Myocyte (in vitro differentiated cells): ENCODE results near the gene TRIM74. TPM values are rescaled to one million over a fixed set of nuclear protein-coding genes. Genes with fewer than 3 reads are reported as not detected.
"Not testable (repeated sequence)": the region's sequence is repeated elsewhere in the genome, so short reads cannot be mapped to it uniquely, and the experiment has no call there.

Experiments used
- DNase-seq: peaks from one replicate; pipeline ENCODE4 v3.0.0-alpha.2; 2012; ENCODE audit warnings: low read depth
- total RNA-seq: library from RNA; depleted of rRNA; stranded (reverse); fragments of >200 nt; gene quantifications from 2 replicates; pipeline ENCODE4 v1.2.3, GENCODE V29; 2014

Gene TRIM74
- total RNA-seq, 1 donor from 2014 or later = not detected

DNA sequence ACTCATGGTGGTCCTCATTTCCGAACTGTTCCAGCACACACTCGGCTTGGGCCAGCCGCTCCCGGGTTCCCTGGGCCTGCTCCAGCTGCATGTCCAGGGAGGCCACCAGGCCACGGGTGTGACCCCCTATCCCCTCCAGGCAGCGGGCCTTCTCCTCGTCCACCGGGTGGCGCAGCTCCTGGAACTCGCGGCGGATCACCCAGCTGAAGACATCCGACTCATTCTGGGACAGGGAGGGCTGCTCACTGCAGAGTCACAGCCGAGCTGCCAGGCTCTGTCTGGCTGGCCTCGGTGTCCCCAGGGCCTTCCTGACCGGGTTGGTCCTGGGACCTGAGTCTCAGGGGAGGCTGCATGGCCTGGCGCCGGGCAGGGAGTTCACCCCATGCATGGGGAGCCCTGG, 9.2 kb downstream of the TRIM74 start:
- not testable (repeated sequence) for DNase-seq

DNA sequence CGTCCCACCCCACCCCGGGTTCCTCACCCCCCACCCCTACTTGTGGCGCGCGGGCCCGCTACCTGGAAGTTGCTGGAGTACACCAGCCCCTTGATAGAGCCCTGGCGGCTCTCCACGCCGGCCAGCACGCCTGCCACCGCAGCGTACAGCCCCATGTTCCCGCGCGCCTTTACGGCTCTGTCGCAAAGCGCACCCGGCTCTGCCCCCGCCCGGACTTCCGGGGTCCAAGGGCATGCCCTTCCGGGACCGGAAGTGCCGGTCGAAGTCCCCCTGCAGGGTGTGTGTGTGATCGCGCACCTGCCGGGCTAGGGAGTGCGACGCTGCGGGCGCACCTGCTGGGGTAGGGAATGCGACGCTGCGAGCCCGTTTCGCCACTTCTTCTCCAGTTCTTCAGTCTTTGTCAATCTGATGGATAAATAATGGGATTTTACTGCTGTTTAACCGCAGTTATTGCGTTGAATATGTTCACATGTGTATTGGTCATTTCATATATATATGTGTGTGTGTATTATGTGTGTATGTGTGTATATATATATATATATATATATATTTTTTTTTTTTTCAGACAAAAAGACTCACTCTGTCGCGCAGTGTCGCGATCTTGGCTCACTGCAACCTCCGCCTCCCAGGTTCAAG, 14.6 kb downstream of the TRIM74 start:
- not testable (repeated sequence) for DNase-seq

DNA sequence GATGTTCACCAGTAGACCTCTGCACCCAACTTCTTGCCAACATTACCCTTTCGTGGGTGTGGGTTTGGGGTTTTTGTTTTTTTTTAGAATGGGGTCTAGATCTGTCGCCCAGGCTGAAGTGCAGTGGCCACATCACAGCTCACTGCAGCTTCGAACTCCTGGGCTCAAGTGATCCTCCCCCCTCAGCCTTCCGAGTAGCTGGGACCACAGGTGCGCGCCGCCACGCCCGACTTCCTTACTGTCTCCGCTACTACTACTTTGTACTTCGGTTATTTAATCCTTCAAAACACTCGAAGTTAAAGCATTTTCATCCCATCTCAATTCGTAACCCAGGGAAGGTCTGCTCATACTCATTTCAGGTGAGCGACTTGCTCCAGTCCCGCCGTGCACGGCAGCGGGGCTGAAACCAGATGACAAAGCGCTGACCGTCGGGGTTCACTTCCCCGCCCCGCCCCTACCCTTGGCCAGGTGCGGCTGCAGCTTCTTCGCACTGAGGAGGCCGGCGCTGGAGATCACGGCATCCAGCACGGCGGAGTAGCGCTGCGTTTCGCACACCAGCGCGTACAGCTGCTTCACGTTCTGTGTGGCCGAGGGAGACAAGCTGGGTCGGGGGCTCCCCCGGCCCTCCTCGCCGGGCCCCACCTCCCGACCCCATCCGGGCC, 15.2 kb downstream of the TRIM74 start:
- DNase-seq = not testable (repeated sequence)

DNA sequence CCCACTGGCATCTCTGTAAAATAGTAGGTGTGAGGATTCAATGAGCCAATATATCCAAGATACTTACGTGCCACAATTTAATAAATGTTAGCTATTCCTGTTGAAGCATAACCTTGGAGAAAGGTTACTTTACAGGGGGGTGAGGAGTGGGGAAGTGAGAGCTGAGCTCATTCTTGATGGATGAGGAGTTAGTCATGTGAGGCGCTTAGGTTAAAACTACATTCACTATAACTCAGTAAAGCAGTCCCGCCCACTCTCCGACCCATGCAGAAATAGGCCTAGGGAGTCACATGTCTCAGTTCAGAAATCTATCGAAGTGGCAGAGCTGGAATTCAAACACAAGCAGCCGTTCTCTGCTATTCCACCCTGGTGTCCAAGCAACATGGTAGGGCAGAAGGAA, 18.8 kb downstream of the TRIM74 start:
- not testable (repeated sequence) for DNase-seq

DNA sequence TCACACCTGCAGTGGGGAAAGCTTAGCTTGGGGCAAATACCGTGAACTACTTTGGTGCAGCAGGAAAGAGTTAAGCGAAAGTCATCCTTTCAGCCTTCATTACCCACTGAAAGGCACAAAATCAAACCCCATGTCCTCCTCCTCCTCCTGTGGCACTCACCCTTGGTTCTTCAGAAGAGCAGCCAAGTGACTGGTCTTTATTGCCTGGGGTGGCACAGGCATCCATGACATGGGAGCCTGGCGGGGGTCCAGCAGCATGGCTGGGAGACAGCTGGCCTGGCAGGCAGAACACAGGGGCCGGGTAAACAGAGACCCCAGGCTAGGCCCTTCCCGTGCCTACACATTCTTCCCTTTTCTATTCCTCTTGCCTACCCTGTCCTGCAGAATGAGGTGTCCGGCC, 19.6 kb downstream of the TRIM74 start:
- DNase-seq = peak; percentile 70

DNA sequence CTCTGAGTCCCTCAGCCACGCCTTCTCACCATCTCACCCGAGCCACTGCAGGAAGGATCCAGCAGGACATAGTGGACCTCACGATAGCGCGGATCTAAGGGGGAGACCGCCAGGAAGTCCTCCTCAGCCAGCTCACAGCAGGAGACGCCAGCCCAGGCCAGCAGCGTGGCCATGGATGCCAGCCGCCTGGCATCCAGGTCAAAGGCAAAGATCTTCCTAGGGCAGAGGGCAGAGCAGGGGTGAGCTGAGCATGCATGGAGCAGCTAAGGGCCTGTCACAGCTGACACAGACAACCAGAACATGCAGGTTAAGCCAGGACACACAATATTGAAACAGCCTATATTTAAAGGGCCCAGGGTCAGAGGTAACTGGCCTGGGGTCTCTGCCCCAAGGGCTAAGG, 20.0 kb downstream of the TRIM74 start:
- not testable (repeated sequence) for DNase-seq

DNA sequence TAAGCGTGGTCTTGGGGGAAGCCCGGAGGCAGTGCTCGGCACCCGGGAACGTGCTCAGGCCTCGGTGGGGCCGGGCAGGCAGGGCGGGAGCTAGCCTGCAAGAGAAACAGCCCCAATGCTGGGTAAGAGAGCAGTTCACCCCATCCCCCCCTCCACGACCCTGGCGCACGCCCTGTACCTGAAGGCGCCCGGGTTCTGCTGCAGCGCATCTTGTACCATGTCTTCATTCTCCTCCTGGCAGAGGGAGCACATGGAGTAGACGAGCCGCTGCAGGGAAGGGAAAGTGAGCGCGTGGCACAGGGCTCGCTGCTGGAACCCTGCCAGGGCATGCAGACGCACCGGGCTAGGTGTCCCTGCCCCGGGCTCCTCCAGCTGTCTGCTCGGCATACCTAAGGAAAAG, 20.6 kb downstream of the TRIM74 start:
- not testable (repeated sequence) for DNase-seq

DNA sequence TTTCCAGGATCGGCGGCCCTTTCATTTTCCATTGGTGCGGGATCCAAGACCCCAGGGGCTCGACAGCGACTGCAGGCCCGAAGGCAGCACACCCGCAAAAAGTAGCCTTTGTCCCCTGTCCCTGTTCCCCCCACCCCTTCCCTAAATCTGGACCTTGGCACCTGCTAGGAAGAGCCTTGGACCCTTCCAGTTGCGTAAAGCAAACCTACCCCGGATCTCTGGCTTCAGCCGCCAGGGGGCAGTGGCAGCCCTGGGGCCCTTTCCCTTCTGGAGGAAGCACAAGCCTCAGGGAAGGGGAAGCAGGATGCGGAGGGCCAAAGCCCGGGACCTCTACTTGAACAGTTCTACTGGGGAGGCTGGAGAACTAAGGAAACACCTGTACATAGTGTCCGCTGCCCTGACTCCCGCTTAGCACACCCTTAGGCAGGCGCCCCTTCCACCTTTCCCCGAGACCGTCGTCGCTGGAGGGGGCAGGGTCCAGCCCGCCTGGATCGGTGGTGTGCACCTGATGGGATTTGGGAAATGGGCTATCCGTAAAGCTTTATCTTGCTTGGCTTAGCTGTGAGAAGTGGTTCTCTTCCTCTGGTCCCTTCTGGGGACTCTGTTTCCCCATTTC, 23.0 kb downstream of the TRIM74 start:
- DNase-seq = not testable (repeated sequence)

DNA sequence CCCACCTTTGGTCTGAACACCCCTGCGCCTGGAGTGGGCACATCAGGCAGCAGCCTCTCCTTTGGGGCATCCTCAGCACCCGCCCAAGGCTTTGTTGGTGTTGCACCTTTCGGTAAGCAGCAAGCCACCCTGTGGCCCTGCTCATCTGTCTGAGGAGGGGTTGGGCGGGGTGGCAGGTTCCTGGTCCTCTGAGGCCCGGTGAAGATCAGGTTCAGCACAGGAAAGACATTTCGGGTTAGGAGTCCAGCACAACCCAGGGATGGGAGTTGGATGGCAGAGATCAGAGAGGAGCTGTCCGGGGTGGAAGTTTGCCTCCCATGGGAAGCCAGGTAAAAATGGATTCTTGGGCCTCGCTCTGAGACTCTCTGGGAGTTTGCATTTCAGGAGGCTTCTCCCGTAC, 23.7 kb downstream of the TRIM74 start:
- DNase-seq = not testable (repeated sequence)

DNA sequence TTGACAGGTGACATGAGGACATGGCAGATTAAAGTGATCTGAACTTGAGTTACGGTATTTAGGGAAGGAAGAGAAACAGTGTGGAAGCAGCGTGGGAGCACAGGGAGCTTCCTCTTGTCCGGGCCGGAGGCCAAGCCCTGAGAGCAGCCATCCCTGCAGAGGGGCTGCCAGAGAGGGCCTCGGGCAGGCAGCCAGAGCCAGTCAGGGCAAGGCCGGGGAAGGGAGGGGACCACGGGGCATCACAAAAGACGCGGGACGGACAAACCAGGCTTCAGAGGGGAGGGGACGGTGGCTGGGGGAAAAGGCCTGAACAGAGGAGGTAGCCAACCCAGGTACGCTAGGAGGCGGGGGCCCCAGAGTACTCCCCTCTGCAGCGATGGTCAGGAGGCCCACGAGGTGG, 24.3 kb downstream of the TRIM74 start:
- DNase-seq = not testable (repeated sequence)

DNA sequence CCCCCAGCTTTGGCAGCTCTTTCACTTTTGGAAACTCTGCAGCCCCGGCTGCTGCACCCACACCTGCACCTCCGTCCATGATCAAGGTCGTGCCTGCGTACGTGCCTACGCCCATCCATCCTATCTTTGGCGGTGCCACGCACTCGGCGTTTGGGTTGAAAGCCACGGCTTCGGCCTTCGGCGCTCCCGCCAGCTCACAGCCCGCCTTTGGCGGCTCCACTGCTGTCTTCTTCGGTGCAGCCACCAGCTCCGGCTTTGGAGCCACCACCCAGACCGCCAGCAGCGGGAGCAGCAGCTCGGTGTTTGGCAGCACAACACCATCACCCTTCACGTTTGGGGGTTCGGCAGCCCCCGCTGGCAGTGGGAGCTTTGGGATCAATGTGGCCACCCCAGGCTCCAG, 26.3 kb downstream of the TRIM74 start:
- not testable (repeated sequence) for DNase-seq

DNA sequence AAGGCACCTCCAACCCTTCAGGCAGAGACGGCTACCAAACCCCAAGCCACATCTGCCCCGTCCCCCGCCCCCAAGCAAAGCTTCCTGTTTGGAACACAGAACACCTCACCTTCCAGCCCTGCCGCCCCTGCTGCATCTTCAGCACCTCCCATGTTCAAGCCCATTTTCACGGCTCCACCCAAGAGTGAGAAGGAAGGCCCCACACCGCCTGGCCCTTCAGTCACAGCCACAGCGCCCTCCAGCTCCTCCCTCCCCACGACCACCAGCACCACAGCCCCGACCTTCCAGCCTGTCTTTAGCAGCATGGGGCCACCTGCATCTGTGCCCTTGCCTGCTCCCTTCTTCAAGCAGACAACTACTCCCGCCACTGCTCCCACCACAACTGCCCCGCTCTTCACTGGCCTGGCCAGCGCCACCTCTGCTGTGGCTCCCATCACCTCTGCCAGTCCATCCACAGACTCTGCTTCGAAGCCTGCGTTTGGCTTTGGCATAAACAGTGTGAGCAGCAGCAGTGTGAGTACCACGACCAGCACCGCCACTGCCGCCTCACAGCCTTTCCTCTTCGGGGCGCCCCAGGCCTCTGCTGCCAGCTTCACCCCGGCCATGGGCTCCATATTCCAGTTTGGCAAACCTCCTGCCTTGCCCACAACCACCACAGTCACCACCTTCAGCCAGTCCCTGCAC, 27.1 kb downstream of the TRIM74 start:
- DNase-seq = not testable (repeated sequence)

DNA sequence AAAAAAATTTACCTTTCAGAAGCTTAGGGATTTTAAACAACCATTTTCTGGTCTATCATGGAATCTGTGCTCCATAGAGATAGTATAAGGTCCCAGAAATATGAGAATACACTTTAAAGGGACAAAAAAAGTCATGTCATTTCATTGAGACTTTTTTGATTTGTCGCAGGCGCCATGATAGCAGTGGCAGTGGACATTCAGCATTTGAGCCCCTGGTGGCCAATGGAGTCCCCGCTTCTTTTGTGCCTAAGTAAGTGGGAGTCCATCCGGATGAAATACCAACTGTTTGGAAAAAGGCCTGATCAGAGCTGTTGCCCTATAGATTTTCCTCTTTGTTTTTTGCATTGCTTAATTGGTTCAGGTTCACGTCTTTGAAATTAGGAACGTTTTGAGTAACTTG, 41.0 kb downstream of the TRIM74 start:
- DNase-seq = not testable (repeated sequence)

DNA sequence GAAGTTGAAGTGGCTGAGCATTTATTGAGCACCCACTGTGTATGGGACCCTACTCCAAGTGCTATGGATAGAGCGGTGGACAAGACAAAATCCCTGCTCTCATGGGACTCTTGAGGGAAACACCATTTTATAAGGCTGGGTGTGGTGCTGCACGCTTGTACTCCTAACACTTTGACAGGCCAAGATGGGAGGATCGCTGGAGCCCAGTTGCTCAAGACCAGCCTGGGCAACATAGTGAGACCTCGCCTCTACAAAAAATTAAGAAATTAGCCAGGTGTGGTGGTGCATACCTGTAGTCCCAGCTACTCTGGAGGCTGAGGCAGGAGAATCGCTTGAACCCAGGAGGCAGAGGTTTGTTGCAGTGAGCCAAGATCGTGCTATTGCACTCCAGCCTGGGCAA, 41.5 kb downstream of the TRIM74 start:
- DNase-seq = not testable (repeated sequence)

DNA sequence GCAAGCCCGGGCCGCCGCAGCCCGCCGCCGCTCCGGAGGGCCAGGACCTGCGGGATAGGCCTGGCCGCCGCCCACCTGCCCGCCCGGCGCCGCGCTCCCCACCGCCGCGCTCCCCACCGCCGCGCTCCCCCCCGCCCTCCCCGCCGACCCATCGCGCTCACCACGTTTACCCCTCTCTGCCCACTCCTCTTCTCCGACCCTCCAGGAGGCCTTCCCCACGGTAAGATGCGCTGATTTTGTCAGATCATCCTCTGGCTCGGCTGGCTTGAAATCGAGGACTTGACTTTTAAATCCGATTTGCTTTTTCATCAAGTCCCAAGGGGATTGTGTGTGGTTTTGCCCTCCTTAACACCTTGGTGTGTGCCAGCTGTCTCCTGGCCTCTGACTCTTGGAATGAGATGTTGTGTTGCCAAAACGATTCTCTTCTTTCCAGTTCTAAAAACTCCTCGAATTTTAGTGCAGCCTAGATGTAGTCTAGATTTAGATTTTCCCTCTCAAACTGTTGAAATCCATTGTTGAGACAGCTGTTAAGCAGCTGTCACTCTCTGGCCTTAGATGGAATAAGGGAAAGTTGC, 43.6 kb downstream of the TRIM74 start:
- peak; percentile 87 for DNase-seq

DNA sequence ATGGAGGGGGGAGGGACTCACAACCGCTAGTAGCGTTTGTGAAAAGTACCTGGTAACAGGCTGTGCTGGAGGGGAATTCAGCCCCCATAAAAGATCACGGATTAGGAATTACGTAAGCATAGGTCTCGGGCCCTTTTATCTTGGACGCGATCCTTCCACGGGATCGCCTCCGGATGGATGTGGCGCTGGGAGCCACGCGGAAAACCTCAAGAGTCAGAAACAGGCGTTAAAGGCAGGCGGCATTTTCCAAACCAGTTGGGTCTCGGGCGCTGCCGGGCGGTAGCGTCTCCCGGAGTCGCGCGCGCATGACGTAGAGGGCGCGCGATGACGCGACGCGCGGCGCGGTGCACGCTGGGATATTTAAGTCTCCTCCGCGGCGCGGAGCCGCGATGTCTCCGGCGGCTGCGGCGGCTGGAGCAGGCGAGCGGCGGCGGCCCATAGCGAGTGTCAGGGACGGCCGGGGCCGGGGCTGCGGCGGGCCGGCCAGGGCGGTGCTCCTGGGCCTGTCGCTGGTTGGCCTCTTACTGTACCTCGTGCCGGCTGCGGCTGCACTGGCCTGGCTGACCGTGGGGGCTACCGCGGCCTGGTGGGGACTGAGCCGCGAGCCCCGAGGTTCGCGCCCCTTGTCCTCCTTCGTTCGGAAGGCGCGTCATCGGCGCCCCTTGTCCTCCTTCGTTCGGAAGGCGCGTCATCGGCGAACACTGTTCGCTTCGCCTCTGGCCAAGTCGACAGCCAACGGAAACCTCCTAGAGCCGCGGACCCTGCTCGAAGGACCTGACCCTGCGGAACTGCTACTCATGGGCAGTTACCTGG, 44.3 kb downstream of the TRIM74 start, which contains the start of gene POM121:
TSS of gene POM121 (plus strand) at position 363 of the 813 bp plus-strand sequence. CDS start at position 390, 27 bp downstream.
- peak; percentile 91 for DNase-seq

DNA sequence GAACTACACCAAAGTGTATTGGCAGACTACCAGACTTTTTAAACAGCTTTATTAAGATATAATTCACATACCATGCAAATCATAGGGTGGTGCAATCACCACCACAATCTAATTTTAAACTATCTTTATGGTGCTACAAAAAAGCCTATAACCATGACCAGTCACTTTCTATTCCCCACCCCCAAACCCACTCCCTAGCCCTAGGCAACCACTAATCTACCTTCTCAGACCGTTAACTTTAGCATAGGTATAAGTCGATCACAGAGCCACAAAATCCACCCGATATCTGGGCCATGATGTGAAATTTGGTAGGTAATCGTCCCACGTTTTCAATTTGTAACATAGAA, 44.9 kb downstream of the TRIM74 start:
- DNase-seq = no peak

DNA sequence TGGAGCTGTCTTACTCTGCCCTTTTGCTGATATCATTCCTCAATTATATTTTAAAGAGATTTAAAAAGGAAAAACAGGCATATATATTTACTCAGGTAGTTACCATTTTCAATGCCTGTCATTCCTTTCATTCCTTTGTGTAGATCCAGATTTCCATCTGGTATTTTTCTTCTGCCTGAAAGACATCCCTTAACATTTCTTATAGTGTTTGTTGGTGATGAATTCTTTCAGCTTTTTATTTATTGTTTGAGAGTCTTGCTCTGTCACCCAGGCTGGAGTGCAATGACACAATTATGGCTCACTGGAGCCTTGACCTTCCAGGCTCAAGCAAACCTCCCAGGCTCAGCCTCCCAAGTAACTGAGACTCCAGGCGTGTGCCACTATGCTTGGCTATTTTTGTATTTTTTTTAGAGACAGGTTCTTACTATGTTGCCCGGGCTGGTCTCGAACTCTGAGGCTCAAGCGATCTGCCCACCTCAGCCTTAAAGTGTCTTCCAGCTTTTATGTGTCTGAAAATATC, 50.0 kb downstream of the TRIM74 start:
- no peak for DNase-seq

DNA sequence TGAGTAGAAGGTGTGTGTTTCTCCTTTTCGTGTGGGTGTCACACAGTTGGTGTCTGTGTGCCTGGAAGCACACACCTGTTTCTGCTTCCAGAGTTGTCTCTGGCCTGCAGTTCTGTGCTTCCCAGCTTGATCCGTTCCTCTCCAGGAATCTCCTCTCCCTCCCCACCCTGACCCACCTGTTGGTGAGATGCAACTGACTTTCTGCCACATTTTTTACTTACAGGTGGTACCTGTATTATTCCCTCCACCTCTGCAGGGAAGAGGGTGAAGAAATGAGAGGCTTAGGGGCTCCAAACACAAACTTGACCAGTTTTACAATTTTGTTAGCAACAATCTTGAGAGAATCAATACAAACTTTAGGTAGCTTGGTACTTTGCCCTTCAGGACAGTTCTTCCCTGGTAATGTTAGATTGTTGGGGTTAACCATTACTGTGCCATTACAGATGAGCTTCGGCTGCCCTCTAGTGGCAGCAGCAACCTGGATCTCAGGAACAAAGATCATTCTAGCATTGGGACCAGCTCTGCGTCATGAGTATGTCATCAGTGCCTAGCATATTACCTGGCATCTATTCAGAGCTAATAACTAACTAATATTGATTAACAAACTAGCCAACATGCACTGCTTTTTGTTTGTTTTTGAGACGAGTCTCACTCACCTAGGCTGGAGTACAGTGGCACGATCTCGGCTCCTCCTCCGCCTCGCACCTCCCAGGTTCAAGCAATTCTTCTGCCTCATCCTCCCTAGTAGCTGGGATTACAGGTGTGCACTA, 54.3 kb downstream of the TRIM74 start:
- peak; percentile 58 for DNase-seq

DNA sequence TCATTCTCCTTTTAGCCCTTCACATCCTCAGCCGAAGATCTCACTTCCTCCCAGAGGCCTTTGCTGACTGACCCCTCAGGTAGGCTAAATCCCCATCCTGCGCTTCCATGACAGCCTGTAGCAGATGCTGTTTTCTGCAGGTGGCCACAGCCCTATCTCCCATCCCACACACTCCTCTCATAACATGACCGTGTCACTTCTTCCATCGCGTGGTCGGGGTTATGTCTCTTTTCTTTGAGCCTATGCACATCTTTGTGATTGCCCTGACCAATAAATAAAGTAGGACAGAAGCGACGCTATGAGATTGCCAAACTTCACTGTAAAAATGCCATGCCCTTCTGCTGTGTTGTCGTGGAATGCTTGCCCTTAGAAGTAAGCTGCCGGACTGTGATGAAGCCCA, 55.5 kb downstream of the TRIM74 start:
- DNase-seq = not testable (repeated sequence)
